HEK293 (cell line): ENCODE data around the gene NEK2.
"Not testable (repeated sequence)": the region's sequence is repeated elsewhere in the genome, so short reads cannot be mapped to it uniquely, and the experiment has no call there.

ENCODE experiments used
- CTCF ChIP-seq: fragments of 450-650 bp; formaldehyde crosslinking; IDR thresholded peaks from 2 replicates; pipeline ENCODE4 v1.5.1; 2016; ENCODE audit warnings: missing biosample characterization, missing genetic modification characterization
- PRDM10 ChIP-seq: fragments of 450-650 bp; formaldehyde crosslinking; IDR thresholded peaks from 2 replicates; pipeline ENCODE4 v1.5.1; 2016; ENCODE audit warnings: missing biosample characterization, missing genetic modification characterization
- ZEB2 ChIP-seq: fragments of 450-650 bp; formaldehyde crosslinking; IDR thresholded peaks from 2 replicates; pipeline ENCODE4 v1.5.1; 2016; ENCODE audit warnings: missing biosample characterization, missing genetic modification characterization
- ZFP3 ChIP-seq: fragments of 450-650 bp; formaldehyde crosslinking; IDR thresholded peaks from 2 replicates; pipeline ENCODE4 v1.5.1; 2016; ENCODE audit warnings: low read depth, missing biosample characterization, missing genetic modification characterization
- ZNF354C ChIP-seq: fragments of 450-650 bp; formaldehyde crosslinking; IDR thresholded peaks from 2 replicates; pipeline ENCODE4 v1.5.1; 2016; ENCODE audit warnings: missing biosample characterization, missing genetic modification characterization, low read depth, borderline replicate concordance
- ZNF501 ChIP-seq: fragments of 450-650 bp; formaldehyde crosslinking; IDR thresholded peaks from 2 replicates; pipeline ENCODE4 v1.5.1; 2016; ENCODE audit warnings: missing biosample characterization, missing genetic modification characterization
- ZNF585B ChIP-seq: fragments of 450-650 bp; formaldehyde crosslinking; IDR thresholded peaks from 2 replicates; pipeline ENCODE4 v1.5.1; 2016; ENCODE audit warnings: missing biosample characterization, missing genetic modification characterization
- ZNF777 ChIP-seq: fragments of 450-650 bp; formaldehyde crosslinking; IDR thresholded peaks from 2 replicates; pipeline ENCODE4 v1.5.1; 2017; ENCODE audit warnings: missing biosample characterization, missing genetic modification characterization, borderline replicate concordance

GRCh38 chr1:211636575-211637029, 38.8 kb downstream of the NEK2 start:
- TF ChIP-seq CTCF; ZFP3 (tag by site-specific recombination); ZNF777; PRDM10; ZNF501 (tag by site-specific recombination); ZNF585B (tag by site-specific recombination); ZEB2 (tag by site-specific recombination); ZNF354C (tag by site-specific recombination): not testable (repeated sequence)
